Endothelial cell of umbilical vein (primary cell): ENCODE results near the gene SMARCD1.

Source experiments
- CTCF ChIP-seq, 2 donors: IDR thresholded peaks; 1 replicate in 1 of 2; 2 replicates in 1 of 2; pipeline ENCODE4 v1.5.1; 2011; ENCODE audit warnings: low read length in 2 of 2, mild to moderate bottlenecking in 2 of 2, moderate library complexity in 2 of 2, control low read depth in 1 of 2, inconsistent platforms in 1 of 2, low read depth in 1 of 2; ENCODE audit not compliant: insufficient read depth in 1 of 2; ENCODE audit errors: extremely low read depth in 1 of 2
- FOS ChIP-seq: IDR thresholded peaks from 2 replicates; pipeline ENCODE4 v1.6.1; 2011; ENCODE audit warnings: mild to moderate bottlenecking, low read length, moderate library complexity, borderline replicate concordance; ENCODE audit not compliant: insufficient read depth
- JUN ChIP-seq: IDR thresholded peaks from 2 replicates; pipeline ENCODE4 v1.6.1; 2011; ENCODE audit warnings: borderline replicate concordance, low read depth; ENCODE audit not compliant: insufficient read length, insufficient read depth
- POLR2A ChIP-seq: IDR thresholded peaks from 2 replicates; pipeline ENCODE4 v1.6.1; 2012; ENCODE audit warnings: low read depth, mild to moderate bottlenecking, control low read depth, low read length

GRCh38 chr12:50059440-50060119, 25.6 kb upstream of the SMARCD1 start:
- TF ChIP-seq CTCF (IDR thresholded peaks at IDR 0.05; ENCODE audit: extremely low read depth in 1 of 2, insufficient read depth in 1 of 2, low read depth in 1 of 2, low read length in 2 of 2): no peak
- TF ChIP-seq POLR2A: no peak
- TF ChIP-seq FOS: no peak
- no peak for TF ChIP-seq JUN
